Stimulated activated CD8-positive, alpha-beta memory T cell treated with anti-CD3 and anti-CD28 coated beads, Interleukin-2, amount 100 ng/mL, for 1 hour (primary cell): ENCODE measurements around the gene KPNA6.
"Not testable (repeated sequence)": the region's sequence is repeated elsewhere in the genome, so short reads cannot be mapped to it uniquely, and the experiment has no call there.

Experiments
- DNase-seq, 2 donors: peaks; one replicate each; pipeline ENCODE4 v3.0.0-alpha.2; 2020; ENCODE audit warnings: low read depth in 2 of 2

KPNA6 gene

GRCh38 chr1:32107742-32108661 is at the start of gene KPNA6:
TSS of gene KPNA6 (plus strand) at chr1:32108056. CDS start at chr1:32108131, 75 bp downstream.
- peak; percentile 75 to 77 for DNase-seq

- DNase-seq, result no peak
These were observed 46.9 kb upstream of the KPNA6 start for GRCh38 chr1:32060914-32061313.

GRCh38 chr1:32062867-32063230 is 45.0 kb upstream of the KPNA6 start:
- DNase-seq, result no peak

GRCh38 chr1:32063261-32063681 is 44.6 kb upstream of the KPNA6 start:
- no peak for DNase-seq

GRCh38 chr1:32065613-32066488 is 42.0 kb upstream of the KPNA6 start:
- not testable (repeated sequence) for DNase-seq

- no peak for DNase-seq
These were observed 41.4 kb upstream of the KPNA6 start for GRCh38 chr1:32066489-32066873.

- no peak for DNase-seq
These were observed 38.8 kb upstream of the KPNA6 start for GRCh38 chr1:32068957-32069588.

GRCh38 chr1:32071758-32072621 is 35.9 kb upstream of the KPNA6 start:
- no peak for DNase-seq

GRCh38 chr1:32072622-32073298 is 35.1 kb upstream of the KPNA6 start, which contains the start of gene TMEM39B:
TSS of gene TMEM39B (plus strand) at chr1:32072939. CDS start at chr1:32073048, 109 bp downstream.
- DNase-seq, result peak; percentile 85

GRCh38 chr1:32073299-32074229 is 34.3 kb upstream of the KPNA6 start:
- no peak for DNase-seq

- no peak for DNase-seq
These were observed 33.0 kb upstream of the KPNA6 start for GRCh38 chr1:32074841-32075240.

GRCh38 chr1:32077451-32077850 is 30.4 kb upstream of the KPNA6 start:
- no peak for DNase-seq

GRCh38 chr1:32082022-32082421 is 25.8 kb upstream of the KPNA6 start:
- no peak for DNase-seq

GRCh38 chr1:32086381-32086780 is 21.5 kb upstream of the KPNA6 start:
- not testable (repeated sequence) for DNase-seq

- no peak for DNase-seq
These were observed 16.7 kb upstream of the KPNA6 start for GRCh38 chr1:32091176-32091575.

- DNase-seq, result no peak
These were observed 16.3 kb upstream of the KPNA6 start for GRCh38 chr1:32091591-32091990.

- DNase-seq, result no peak
These were observed 12.9 kb upstream of the KPNA6 start for GRCh38 chr1:32094746-32095521.

GRCh38 chr1:32099426-32099825 is 8.4 kb upstream of the KPNA6 start:
- no peak for DNase-seq

- DNase-seq, result no peak
These were observed 7.5 kb upstream of the KPNA6 start for GRCh38 chr1:32100359-32100758.
